Neural progenitor cell (in vitro differentiated cells): ENCODE measurements around the gene CPLX1. TPM values are rescaled to one million over a fixed set of nuclear protein-coding genes. Genes with fewer than 3 reads are reported as not detected.
"Not testable (repeated sequence)": the region's sequence is repeated elsewhere in the genome, so short reads cannot be mapped to it uniquely, and the experiment has no call there.

Experiments
- DNase-seq: peaks from one replicate; pipeline ENCODE4 v3.0.0-alpha.2; 2016; ENCODE audit warnings: low spot score
- H2AFZ ChIP-seq: fragments of 200-600 bp; sonication (generic); replicated peaks from 2 replicates; pipeline ENCODE4 v1.6.1; 2016; ENCODE audit warnings: antibody characterized with exemption
- H3F3A ChIP-seq: fragments of 200-600 bp; sonication (generic); 2 replicates; pipeline ENCODE4 v1.6.1; 2016; ENCODE audit warnings: antibody characterized with exemption, low read depth
- H3K27ac ChIP-seq: fragments of 200-600 bp; sonication (generic); 2 replicates; pipeline ENCODE4 v1.5.1; 2016; ENCODE audit warnings: mild to moderate bottlenecking
- H3K27me3 ChIP-seq: fragments of 200-600 bp; sonication (generic); 2 replicates; pipeline ENCODE4 v1.6.1; 2016; ENCODE audit warnings: mild to moderate bottlenecking, moderate library complexity
- H3K36me3 ChIP-seq: fragments of 200-600 bp; sonication (generic); 2 replicates; pipeline ENCODE4 v1.5.1; 2016
- H3K4me1 ChIP-seq: fragments of 200-600 bp; sonication (generic); 2 replicates; pipeline ENCODE4 v1.6.1; 2016; ENCODE audit warnings: mixed run types
- H3K4me2 ChIP-seq: fragments of 200-600 bp; sonication (generic); 2 replicates; pipeline ENCODE4 v1.6.1; 2016
- H3K4me3 ChIP-seq: fragments of 200-600 bp; sonication (generic); 2 replicates; pipeline ENCODE4 v1.5.1; 2016
- H3K79me2 ChIP-seq: fragments of 200-600 bp; sonication (generic); 2 replicates; pipeline ENCODE4 v1.6.1; 2016; ENCODE audit warnings: low read depth
- H3K9ac ChIP-seq: fragments of 200-600 bp; sonication (generic); 2 replicates; pipeline ENCODE4 v1.6.1; 2016
- H3K9me3 ChIP-seq: fragments of 200-600 bp; sonication (generic); 2 replicates; pipeline ENCODE4 v1.5.1; 2016; ENCODE audit warnings: low read depth
- H4K20me1 ChIP-seq: fragments of 200-600 bp; sonication (generic); 2 replicates; pipeline ENCODE4 v1.6.1; 2016; ENCODE audit warnings: low read depth
- H3K27ac Mint-ChIP-seq: 3 replicates; pipeline ENCODE4 v1.8.0; 2021; ENCODE audit warnings: mixed read lengths
- H3K27me3 Mint-ChIP-seq: 2 replicates; pipeline ENCODE4 v1.8.0; 2022; ENCODE audit warnings: low read depth, mild to moderate bottlenecking, inconsistent platforms, moderate library complexity, mixed read lengths; ENCODE audit not compliant: insufficient read depth
- H3K36me3 Mint-ChIP-seq: 3 replicates; pipeline ENCODE4 v1.8.0; 2021; ENCODE audit warnings: mixed read lengths
- H3K4me1 Mint-ChIP-seq: 3 replicates; pipeline ENCODE4 v1.8.0; 2021; ENCODE audit warnings: mixed read lengths
- H3K4me3 Mint-ChIP-seq: 3 replicates; pipeline ENCODE4 v1.8.0; 2021; ENCODE audit warnings: mild to moderate bottlenecking, moderate library complexity, mixed read lengths
- H3K9me3 Mint-ChIP-seq: 3 replicates; pipeline ENCODE4 v1.8.0; 2020; ENCODE audit warnings: mixed read lengths
- EZH2 ChIP-seq: fragments of 200-600 bp; sonication (generic); IDR thresholded peaks from 2 replicates; pipeline ENCODE4 v1.6.1; 2017; ENCODE audit warnings: antibody characterized with exemption, mild to moderate bottlenecking, moderate library complexity
- EZH2phosphoT487 ChIP-seq: fragments of 200-600 bp; sonication (generic); IDR thresholded peaks from 2 replicates; pipeline ENCODE4 v1.6.1; 2017; ENCODE audit warnings: antibody characterized with exemption
- total RNA-seq: library from RNA; depleted of rRNA; stranded (reverse); fragments of >200 nt; gene quantifications from 2 replicates; pipeline ENCODE4 v1.2.3, GENCODE V29; 2015; ENCODE audit warnings: low replicate concordance
- TF ChIP-seq, protein P1 (sequence below): fragments of 200-600 bp; sonication (generic); IDR thresholded peaks from 2 replicates; pipeline ENCODE4 v1.5.1; 2017; ENCODE audit warnings: antibody characterized with exemption, mild to moderate bottlenecking

Gene CPLX1
- total RNA-seq, 1 donor from 2014 or later = not detected

DNA sequence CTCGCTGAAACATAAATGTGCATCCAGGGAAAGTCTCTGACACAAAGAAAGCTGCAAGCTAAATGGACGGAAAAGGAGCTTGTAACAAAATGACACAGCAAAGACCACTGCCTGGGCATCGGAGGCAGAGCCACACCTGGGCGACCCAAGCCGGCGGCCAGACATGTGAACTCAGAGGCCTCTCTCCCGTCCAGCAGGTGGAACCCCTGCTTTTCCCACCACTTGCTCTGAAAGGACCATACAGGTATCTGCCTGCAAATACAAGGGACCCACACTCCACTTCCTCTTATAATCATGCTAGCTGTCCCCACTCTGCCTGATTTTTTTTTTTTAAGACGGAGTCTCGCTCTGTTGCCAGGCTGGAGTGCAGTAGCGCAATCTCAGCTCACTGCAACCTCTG lies 12.0 kb downstream of the CPLX1 start:
- Histone ChIP-seq H3K4me2 (no peak overlapping the region), H3F3A (peaks cover 3% of the 10 kb centered on the region), H3K36me3 (no peaks in the 10 kb centered on the region), H3K27me3 (peaks cover 99% of the 10 kb centered on the region), H3K9ac (no peak overlapping the region), H3K4me3 (no peak overlapping the region), H3K79me2 (no peaks in the 10 kb centered on the region), H3K9me3 (no peaks in the 10 kb centered on the region), H3K4me1 (no peaks in the 10 kb centered on the region), H3K27ac (no peak overlapping the region), H2AFZ (no peak overlapping the region), H4K20me1 (no peaks in the 10 kb centered on the region)
- H3K9me3 Mint-ChIP-seq = no peaks in the 10 kb centered on the region
- DNase-seq = no peak
- no peak overlapping the region for H3K27ac Mint-ChIP-seq
- TF ChIP-seq EZH2 = peak; percentile 26
- TF ChIP-seq, protein P1, sequence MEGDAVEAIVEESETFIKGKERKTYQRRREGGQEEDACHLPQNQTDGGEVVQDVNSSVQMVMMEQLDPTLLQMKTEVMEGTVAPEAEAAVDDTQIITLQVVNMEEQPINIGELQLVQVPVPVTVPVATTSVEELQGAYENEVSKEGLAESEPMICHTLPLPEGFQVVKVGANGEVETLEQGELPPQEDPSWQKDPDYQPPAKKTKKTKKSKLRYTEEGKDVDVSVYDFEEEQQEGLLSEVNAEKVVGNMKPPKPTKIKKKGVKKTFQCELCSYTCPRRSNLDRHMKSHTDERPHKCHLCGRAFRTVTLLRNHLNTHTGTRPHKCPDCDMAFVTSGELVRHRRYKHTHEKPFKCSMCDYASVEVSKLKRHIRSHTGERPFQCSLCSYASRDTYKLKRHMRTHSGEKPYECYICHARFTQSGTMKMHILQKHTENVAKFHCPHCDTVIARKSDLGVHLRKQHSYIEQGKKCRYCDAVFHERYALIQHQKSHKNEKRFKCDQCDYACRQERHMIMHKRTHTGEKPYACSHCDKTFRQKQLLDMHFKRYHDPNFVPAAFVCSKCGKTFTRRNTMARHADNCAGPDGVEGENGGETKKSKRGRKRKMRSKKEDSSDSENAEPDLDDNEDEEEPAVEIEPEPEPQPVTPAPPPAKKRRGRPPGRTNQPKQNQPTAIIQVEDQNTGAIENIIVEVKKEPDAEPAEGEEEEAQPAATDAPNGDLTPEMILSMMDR = peak; percentile 17
- no peak for TF ChIP-seq EZH2phosphoT487
- H3K4me3 Mint-ChIP-seq = peak overlapping the region; percentile 6
- H3K36me3 Mint-ChIP-seq = no peaks in the 10 kb centered on the region
- peaks cover 34% of the 10 kb centered on the region for H3K27me3 Mint-ChIP-seq
- H3K4me1 Mint-ChIP-seq = no peaks in the 10 kb centered on the region

DNA sequence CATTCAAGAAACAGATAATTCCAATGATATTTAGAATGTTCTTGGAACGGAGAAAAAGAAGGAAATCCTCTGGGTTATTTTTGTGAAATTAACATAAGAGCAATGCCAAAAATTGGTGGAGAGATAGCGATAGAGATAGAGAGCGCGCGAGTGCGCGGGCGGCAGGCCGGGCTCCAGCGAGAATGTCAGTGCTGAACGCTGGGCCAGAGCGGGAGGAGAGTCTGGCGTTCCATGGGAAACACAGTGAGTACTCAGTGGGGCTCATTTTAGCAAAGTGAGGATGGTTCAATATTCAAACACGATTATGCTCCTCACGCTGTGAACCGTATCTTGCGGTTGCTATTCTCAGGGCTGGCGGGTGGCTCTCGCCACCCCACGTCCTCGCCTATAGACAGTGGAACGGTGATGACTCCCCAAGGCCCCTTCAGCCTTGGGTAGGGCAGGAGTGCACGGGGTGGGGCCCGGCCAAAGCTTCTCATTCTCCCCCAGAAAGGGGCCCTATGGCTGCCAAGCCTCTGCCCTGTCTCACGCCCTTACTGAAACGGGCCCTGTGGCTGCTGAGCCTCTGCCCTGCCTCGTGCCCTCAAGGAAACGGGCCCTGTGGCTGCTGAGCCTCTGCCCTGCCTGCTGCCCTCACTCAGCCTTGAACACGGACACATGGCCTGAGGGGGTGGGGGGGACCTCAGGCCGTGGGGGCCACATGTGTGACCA lies 16.9 kb downstream of the CPLX1 start:
- Histone ChIP-seq H3F3A (no peaks in the 10 kb centered on the region), H3K4me2 (no peak overlapping the region), H3K27ac (no peak overlapping the region), H3K4me1 (no peaks in the 10 kb centered on the region), H2AFZ (no peak overlapping the region), H3K36me3 (no peaks in the 10 kb centered on the region), H3K9me3 (no peaks in the 10 kb centered on the region), H3K9ac (no peak overlapping the region), H3K4me3 (no peak overlapping the region), H4K20me1 (no peaks in the 10 kb centered on the region), H3K27me3 (peaks cover 83% of the 10 kb centered on the region), H3K79me2 (no peaks in the 10 kb centered on the region)
- H3K4me3 Mint-ChIP-seq = no peak overlapping the region
- TF ChIP-seq EZH2 (no peak), EZH2phosphoT487 (no peak)
- TF ChIP-seq, protein P1 = no peak
- H3K27ac Mint-ChIP-seq = peak overlapping the region; percentile 21
- H3K27me3 Mint-ChIP-seq = peaks cover 24% of the 10 kb centered on the region
- no peak for DNase-seq
- no peaks in the 10 kb centered on the region for H3K36me3 Mint-ChIP-seq
- peaks cover 2% of the 10 kb centered on the region for H3K9me3 Mint-ChIP-seq
- H3K4me1 Mint-ChIP-seq = no peaks in the 10 kb centered on the region

DNA sequence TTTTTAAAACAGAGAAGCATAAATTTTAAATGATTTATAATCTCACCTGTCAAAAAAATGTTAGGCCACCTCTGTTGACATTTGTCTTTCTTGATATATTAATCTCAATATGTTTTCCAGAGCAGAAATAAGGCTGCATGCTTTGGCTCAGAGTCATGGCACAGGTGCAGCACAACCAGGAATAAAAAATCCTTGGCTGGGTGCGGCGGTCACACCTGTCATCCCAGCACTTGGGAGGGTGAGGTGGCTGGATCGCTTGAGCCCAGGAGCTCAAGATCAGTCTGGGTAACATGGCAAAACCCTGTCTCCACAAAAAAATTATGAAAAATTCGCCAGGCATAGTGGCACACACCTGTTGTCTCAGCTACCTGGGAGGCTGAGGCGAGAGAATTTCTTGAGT lies 18.1 kb downstream of the CPLX1 start:
- Histone ChIP-seq H3K27me3 (peaks cover 71% of the 10 kb centered on the region), H3F3A (no peaks in the 10 kb centered on the region), H3K4me2 (no peak overlapping the region), H2AFZ (no peak overlapping the region), H3K27ac (no peak overlapping the region), H3K9me3 (no peaks in the 10 kb centered on the region), H3K4me3 (no peak overlapping the region), H3K79me2 (no peaks in the 10 kb centered on the region), H4K20me1 (no peaks in the 10 kb centered on the region), H3K36me3 (no peaks in the 10 kb centered on the region), H3K9ac (no peak overlapping the region), H3K4me1 (no peaks in the 10 kb centered on the region)
- Mint-ChIP-seq H3K9me3 (peaks cover 2% of the 10 kb centered on the region), H3K4me3 (no peak overlapping the region), H3K36me3 (no peaks in the 10 kb centered on the region), H3K27me3 (peaks cover 13% of the 10 kb centered on the region), H3K27ac (no peak overlapping the region), H3K4me1 (no peaks in the 10 kb centered on the region)
- no peak for DNase-seq
- no peak for TF ChIP-seq EZH2phosphoT487

DNA sequence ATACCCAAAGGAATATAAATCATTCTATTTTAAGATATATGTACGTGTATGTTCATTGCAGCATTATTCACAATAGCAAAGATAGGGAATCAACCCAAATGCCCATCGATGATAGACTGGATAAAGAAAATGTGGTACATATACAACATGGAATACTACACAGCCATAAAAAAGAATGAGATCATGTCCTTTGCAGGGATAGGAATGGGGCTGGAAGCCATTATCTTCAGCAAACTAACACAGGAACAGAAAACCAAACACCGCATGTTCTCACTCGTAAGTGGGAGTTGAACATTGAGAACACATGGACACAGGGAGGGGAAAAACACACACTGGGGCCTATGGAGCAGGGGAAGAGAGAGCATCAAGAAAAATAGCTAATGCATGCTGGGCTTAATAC lies 18.9 kb downstream of the CPLX1 start:
- not testable (repeated sequence) for H3K4me3 ChIP-seq, H2AFZ ChIP-seq, H3K36me3 Mint-ChIP-seq, H3K27ac ChIP-seq, H3K4me1 Mint-ChIP-seq, H3K9me3 Mint-ChIP-seq, H3K9me3 ChIP-seq, H3F3A ChIP-seq, H3K4me1 ChIP-seq, H3K27ac Mint-ChIP-seq, H3K79me2 ChIP-seq, H3K36me3 ChIP-seq, DNase-seq, H3K9ac ChIP-seq, H3K4me3 Mint-ChIP-seq, H3K27me3 Mint-ChIP-seq, H3K4me2 ChIP-seq, H4K20me1 ChIP-seq
- H3K27me3 ChIP-seq = peaks cover 67% of the 10 kb centered on the region
